PC-9 (cell line): Measurements from ENCODE around the gene HSFX4. TPM values are rescaled to one million over a fixed set of nuclear protein-coding genes. Genes with fewer than 3 reads are reported as not detected.
"Not testable (repeated sequence)": the region's sequence is repeated elsewhere in the genome, so short reads cannot be mapped to it uniquely, and the experiment has no call there.

Experiments used
- BruUV-seq: library from RNA; stranded (reverse); fragments of 400-500 nt; replicated peaks from 2 replicates; lab custom pipeline; 2021; lab: Mats Ljungman, UMichigan
- CTCF ChIA-PET: fragments of 300-600 bp; sonication (Branson Sonifier 250); formaldehyde crosslinking; loops from one replicate; lab custom pipeline; 2022; ENCODE audit warnings: antibody characterized with exemption; lab: Charles Lee
- POLR2A ChIA-PET: fragments of 300-600 bp; sonication (Branson Sonifier 250); formaldehyde crosslinking; loops from one replicate; lab custom pipeline; 2022; ENCODE audit warnings: antibody characterized with exemption; ENCODE audit not compliant: unreplicated experiment; lab: Charles Lee
- DNase-seq, 2 experiments: peaks; one replicate each; pipeline versions ENCODE4 v3.0.0 to v3.0.0-alpha.2; 2015 to 2022; ENCODE audit warnings: mixed read lengths in 1 of 2
- H2AFZ ChIP-seq: fragments of 200-600 bp; sonication (generic); 2 replicates; pipeline ENCODE4 v1.8.1; 2017; ENCODE audit warnings: antibody characterized with exemption
- H3F3A ChIP-seq: fragments of 200-600 bp; sonication (generic); 2 replicates; pipeline ENCODE4 v1.8.1; 2017; ENCODE audit warnings: antibody characterized with exemption, mild to moderate bottlenecking, low read depth; ENCODE audit not compliant: insufficient read depth
- H3K27ac ChIP-seq: fragments of 200-600 bp; sonication (generic); 2 replicates; pipeline ENCODE4 v1.6.1; 2016; ENCODE audit warnings: mixed run types
- H3K27me3 ChIP-seq: fragments of 200-600 bp; sonication (generic); 2 replicates; pipeline ENCODE4 v1.6.1; 2016; ENCODE audit warnings: low read depth, mixed run types; ENCODE audit not compliant: insufficient read depth
- H3K36me3 ChIP-seq: fragments of 200-600 bp; sonication (generic); 2 replicates; pipeline ENCODE4 v1.6.1; 2016; ENCODE audit warnings: low read depth, mixed run types
- H3K4me1 ChIP-seq: fragments of 200-600 bp; sonication (generic); replicated peaks from 2 replicates; pipeline ENCODE4 v1.6.1; 2016; ENCODE audit warnings: mixed run types; ENCODE audit not compliant: insufficient read depth
- H3K4me2 ChIP-seq: fragments of 200-600 bp; sonication (generic); 2 replicates; pipeline ENCODE4 v1.6.1; 2017; ENCODE audit warnings: mixed run types
- H3K4me3 ChIP-seq: fragments of 200-600 bp; sonication (generic); 2 replicates; pipeline ENCODE4 v1.6.1; 2016; ENCODE audit warnings: mixed run types
- H3K79me2 ChIP-seq: fragments of 200-600 bp; sonication (generic); 2 replicates; pipeline ENCODE4 v1.6.1; 2017; ENCODE audit warnings: low read depth, mixed run types
- H3K9me2 ChIP-seq: fragments of 200-600 bp; sonication (generic); 2 replicates; pipeline ENCODE4 v1.8.1; 2017; ENCODE audit warnings: mild to moderate bottlenecking; ENCODE audit not compliant: insufficient read depth
- H3K9me3 ChIP-seq: fragments of 200-600 bp; sonication (generic); 2 replicates; pipeline ENCODE4 v1.8.1; 2016; ENCODE audit warnings: low read depth; ENCODE audit not compliant: insufficient read depth
- H4K20me1 ChIP-seq: fragments of 200-600 bp; sonication (generic); 2 replicates; pipeline ENCODE4 v1.8.1; 2017; ENCODE audit not compliant: insufficient read depth
- CTCF ChIP-seq: fragments of 200-600 bp; sonication (generic); conservative IDR thresholded peaks from 2 replicates; pipeline ENCODE4 v1.6.1; 2017; ENCODE audit warnings: mixed run types, antibody characterized with exemption, mild to moderate bottlenecking, moderate library complexity
- EZH2 ChIP-seq: fragments of 200-600 bp; sonication (generic); IDR thresholded peaks from 2 replicates; pipeline ENCODE4 v1.8.0; 2017; ENCODE audit warnings: antibody characterized with exemption, low read depth
- intact Hi-C: fragments of 100-400 bp; cut with micrococcal nuclease; formaldehyde crosslinking; loops from one replicate; pipeline ENCODE4 v1.10.0; 2022; ENCODE audit not compliant: unreplicated experiment
- total RNA-seq: library from RNA; stranded (reverse); gene quantifications from 2 replicates; pipeline ENCODE4 v1.2.3, GENCODE V29; 2021

The HSFX4 gene
- total RNA-seq, 1 experiment from 2014 or later = not detected

DNA sequence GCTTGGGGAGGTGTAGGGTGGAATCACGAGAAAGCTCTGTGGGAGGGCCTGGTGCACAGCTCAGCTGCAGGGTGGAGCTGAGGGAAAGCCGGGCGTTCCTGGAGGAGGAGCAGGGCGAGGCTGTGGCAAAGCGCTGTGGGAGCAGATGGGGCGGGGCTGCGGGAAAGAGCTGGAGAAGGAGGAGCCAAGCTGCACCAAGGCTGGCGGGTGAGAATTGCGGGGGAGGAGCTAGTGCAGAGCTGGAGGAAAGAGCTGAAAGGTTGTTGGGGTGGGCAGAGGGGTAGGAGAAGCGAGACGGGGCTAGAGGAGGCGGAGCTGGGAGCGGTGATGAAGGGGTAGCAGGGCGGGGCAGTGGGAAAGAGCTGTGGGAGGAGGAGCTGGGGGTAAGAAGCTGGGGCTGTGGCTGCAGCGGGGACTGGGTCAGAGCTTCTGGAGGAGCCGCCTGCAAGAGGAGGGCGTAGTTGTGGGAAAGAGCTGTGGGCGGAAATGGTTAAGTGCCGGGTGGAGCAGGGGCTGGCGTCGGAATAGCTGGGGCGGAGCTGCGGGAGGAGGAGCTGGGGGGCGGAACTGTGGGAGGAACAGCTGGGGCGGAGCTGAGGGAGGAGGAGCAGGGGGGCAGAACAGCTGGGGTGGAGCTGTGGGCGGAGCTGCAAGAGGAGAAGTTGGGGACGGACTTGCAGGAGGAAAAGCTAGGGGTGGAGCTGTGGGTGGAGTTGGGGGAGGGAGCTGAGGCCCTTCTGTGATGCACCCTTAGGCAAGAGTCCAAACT, 10.7 kb downstream of the HSFX4 start:
- ChIA-PET POLR2A (interaction anchor here (0.6 to 1.1 kb wide), 15 partner anchors 46 to 760 kb away, joined by 3 to 14 read pairs (median 7); partner anchors contain the start of genes EOLA1 and MTM1), CTCF (interaction anchor here (0.6 to 2.6 kb wide), 11 partner anchors 10 to 1415 kb away, joined by 3 to 23 read pairs (median 5); partner anchors contain the start of genes MTM1 and MTMR1)
- Histone ChIP-seq H3K9me2 (no peaks in the 10 kb centered on the region), H3K79me2 (peaks cover 13% of the 10 kb centered on the region), H3K9me3 (no peaks in the 10 kb centered on the region), H2AFZ (peak overlapping the region; percentile 58; the same call in 1 of the 2 replicates), H3K4me3 (peak overlapping the region; percentile 77), H3K4me2 (peak overlapping the region; percentile 78), H3F3A (no peaks in the 10 kb centered on the region), H3K36me3 (no peaks in the 10 kb centered on the region), H3K4me1 (peaks cover 4% of the 10 kb centered on the region; the same call in 1 of the 2 replicates), H3K27ac (peak overlapping the region; percentile 93), H3K27me3 (no peaks in the 10 kb centered on the region), H4K20me1 (no peaks in the 10 kb centered on the region)
- no TSS peak for BruUV-seq
- intact Hi-C loops = no loop called here
- TF ChIP-seq EZH2 (no peak), CTCF (no peak)
- peak; percentile 94 to 97 for DNase-seq

DNA sequence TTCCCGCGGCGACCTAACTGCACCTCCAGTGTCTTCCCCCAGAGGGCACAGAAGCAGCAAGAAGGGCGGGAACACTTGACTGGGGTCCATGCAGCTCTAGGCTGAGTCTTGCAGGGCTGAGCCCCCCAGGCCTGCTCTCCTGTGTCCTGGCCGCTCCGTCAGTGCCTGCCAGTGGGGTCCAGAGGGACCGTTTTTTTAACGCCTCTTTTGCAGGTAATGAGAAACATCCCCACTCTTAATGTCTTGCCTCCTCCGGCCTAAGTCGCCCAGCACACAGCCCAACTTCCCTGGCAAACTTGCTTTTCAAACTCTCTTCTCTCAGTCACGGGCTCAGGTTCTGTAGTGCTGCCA, 11.3 kb downstream of the HSFX4 start:
- H3K27ac ChIP-seq, DNase-seq, H2AFZ ChIP-seq, H4K20me1 ChIP-seq, intact Hi-C loops, H3K9me2 ChIP-seq, H3K4me1 ChIP-seq, H3K27me3 ChIP-seq, H3K36me3 ChIP-seq, BruUV-seq, H3K9me3 ChIP-seq, H3F3A ChIP-seq: not testable (repeated sequence)
- H3K4me3 ChIP-seq = peak overlapping the region; percentile 49
- POLR2A ChIA-PET = interaction anchor here (0.6 to 1.1 kb wide), 5 partner anchors 46 to 754 kb away, joined by 3 to 13 read pairs (median 8); partner anchors contain the start of gene EOLA1
- peaks cover 13% of the 10 kb centered on the region for H3K79me2 ChIP-seq
- CTCF ChIA-PET = interaction anchor here (0.6 to 2.6 kb wide), 8 partner anchors 10 to 752 kb away, joined by 3 to 23 read pairs (median 4); partner anchors contain the start of genes MTM1 and MTMR1
- peak overlapping the region; percentile 76 for H3K4me2 ChIP-seq
- peak; percentile 77 for TF ChIP-seq CTCF

- H3K9me3 ChIP-seq, intact Hi-C loops, H3K4me3 ChIP-seq, BruUV-seq, H3K36me3 ChIP-seq, H3K27me3 ChIP-seq, DNase-seq, H3K9me2 ChIP-seq, H3F3A ChIP-seq, H2AFZ ChIP-seq, CTCF ChIA-PET, H3K4me2 ChIP-seq, H3K27ac ChIP-seq, H4K20me1 ChIP-seq, H3K79me2 ChIP-seq, POLR2A ChIA-PET, H3K4me1 ChIP-seq: not testable (repeated sequence)
Observed at GRCh38 chrX:149945087-149945670, 15.8 kb downstream of the HSFX4 start.

GRCh38 chrX:149945820-149946219, 16.4 kb downstream of the HSFX4 start:
- H3K4me1 ChIP-seq, H2AFZ ChIP-seq, H3K27me3 ChIP-seq, intact Hi-C loops, DNase-seq, H4K20me1 ChIP-seq, H3K4me3 ChIP-seq, H3K79me2 ChIP-seq, BruUV-seq, H3K4me2 ChIP-seq, H3F3A ChIP-seq, H3K9me3 ChIP-seq, H3K36me3 ChIP-seq, POLR2A ChIA-PET, CTCF ChIA-PET, H3K9me2 ChIP-seq, H3K27ac ChIP-seq: not testable (repeated sequence)

- H3K4me3 ChIP-seq, POLR2A ChIA-PET, H3K9me2 ChIP-seq, H3K4me2 ChIP-seq, H3K36me3 ChIP-seq, H2AFZ ChIP-seq, H3K9me3 ChIP-seq, BruUV-seq, H3K27me3 ChIP-seq, CTCF ChIA-PET, H3K79me2 ChIP-seq, H3K27ac ChIP-seq, H3F3A ChIP-seq, H3K4me1 ChIP-seq, DNase-seq, intact Hi-C loops, H4K20me1 ChIP-seq: not testable (repeated sequence)
Observed at GRCh38 chrX:149946932-149947331, 17.6 kb downstream of the HSFX4 start.
